OCI-LY3 (cell line): ENCODE results near the gene PTPN12.

Experiments
- H2AFZ ChIP-seq: fragments of 200-600, 300-600 bp; shearing (Covaris generic); 2 replicates; pipeline ENCODE4 v1.6.0; 2014; ENCODE audit warnings: antibody characterized with exemption, low read depth, low read length
- H3K27ac ChIP-seq: fragments of 200-600, 300-600 bp; sonication (generic); 2 replicates; pipeline ENCODE4 v1.5.1; 2014; ENCODE audit warnings: mild to moderate bottlenecking, low read length, moderate library complexity, mixed read lengths
- H3K27me3 ChIP-seq: fragments of 200-600, 300-600 bp; sonication (generic); 2 replicates; pipeline ENCODE4 v1.6.1; 2014; ENCODE audit warnings: low read depth, low read length, mixed read lengths
- H3K36me3 ChIP-seq: fragments of 200-600, 300-600 bp; sonication (generic); replicated peaks from 2 replicates; pipeline ENCODE3; 2014; ENCODE audit warnings: low read depth, low read length, mixed read lengths
- H3K4me1 ChIP-seq: fragments of 300-600, 200-600 bp; sonication (generic); 2 replicates; pipeline ENCODE4 v1.6.1; 2014; ENCODE audit warnings: low read length, mixed read lengths
- H3K4me2 ChIP-seq: fragments of 200-600, 300-600 bp; sonication (generic); 2 replicates; pipeline ENCODE4 v1.6.1; 2014; ENCODE audit warnings: low read length, mixed read lengths
- H3K4me3 ChIP-seq: fragments of 300-600, 200-600 bp; sonication (generic); 2 replicates; pipeline ENCODE4 v1.5.1; 2014; ENCODE audit warnings: antibody characterized with exemption, mild to moderate bottlenecking, low read length, moderate library complexity
- H3K79me2 ChIP-seq: fragments of 300-600, 200-600 bp; shearing (Covaris generic); 2 replicates; pipeline ENCODE4 v1.6.1; 2014; ENCODE audit warnings: mild to moderate bottlenecking, low read length, mixed read lengths
- H3K9ac ChIP-seq: fragments of 300-600, 200-600 bp; shearing (Covaris generic); 2 replicates; pipeline ENCODE4 v1.6.0; 2014; ENCODE audit warnings: mild to moderate bottlenecking, low read length, moderate library complexity
- H3K9me3 ChIP-seq: fragments of 200-600, 300-600 bp; shearing (Covaris generic); 2 replicates; pipeline ENCODE4 v1.6.1; 2014; ENCODE audit warnings: low read length, mixed read lengths; ENCODE audit not compliant: insufficient read depth
- H4K20me1 ChIP-seq: fragments of 200-600, 300-600 bp; sonication (generic); 2 replicates; pipeline ENCODE4 v1.6.1; 2016; ENCODE audit warnings: low read length, mixed read lengths; ENCODE audit not compliant: insufficient read depth
- CTCF ChIP-seq: fragments of 200-600, 300-600 bp; sonication (generic); IDR thresholded peaks from 2 replicates; pipeline ENCODE4 v1.5.1; 2014; ENCODE audit warnings: antibody characterized with exemption, low read length, low read depth
- EZH2phosphoT487 ChIP-seq: fragments of 200-600 bp; shearing (Covaris generic); IDR thresholded peaks from 2 replicates; pipeline ENCODE4 v1.6.1; 2018; ENCODE audit warnings: antibody characterized with exemption, mixed run types, low read depth

Gene PTPN12

GRCh38 chr7:77658928-77659327 is 121.8 kb downstream of the PTPN12 start:
- Histone ChIP-seq H3K4me3 (no peak overlapping the region), H3K9ac (no peak overlapping the region), H2AFZ (no peak overlapping the region), H3K27ac (no peak overlapping the region), H3K27me3 (no peaks in the 10 kb centered on the region), H3K79me2 (no peaks in the 10 kb centered on the region), H3K4me1 (peaks cover 14% of the 10 kb centered on the region), H3K4me2 (no peak overlapping the region), H4K20me1 (no peaks in the 10 kb centered on the region), H3K36me3 (no peaks in the 10 kb centered on the region), H3K9me3 (no peaks in the 10 kb centered on the region)
- no peak for TF ChIP-seq CTCF
- TF ChIP-seq EZH2phosphoT487: no peak

GRCh38 chr7:77661816-77662215 is 124.7 kb downstream of the PTPN12 start:
- Histone ChIP-seq H3K9me3 (no peaks in the 10 kb centered on the region), H3K9ac (no peak overlapping the region), H3K4me1 (peaks cover 14% of the 10 kb centered on the region), H2AFZ (no peak overlapping the region), H4K20me1 (no peaks in the 10 kb centered on the region), H3K27me3 (no peaks in the 10 kb centered on the region), H3K36me3 (no peaks in the 10 kb centered on the region), H3K4me3 (no peak overlapping the region), H3K79me2 (no peaks in the 10 kb centered on the region), H3K4me2 (no peak overlapping the region), H3K27ac (no peak overlapping the region)
- TF ChIP-seq CTCF (no peak), EZH2phosphoT487 (no peak)

GRCh38 chr7:77662869-77663268 is 125.8 kb downstream of the PTPN12 start:
- no peak overlapping the region for H3K4me3 ChIP-seq
- no peaks in the 10 kb centered on the region for H4K20me1 ChIP-seq
- H3K27ac ChIP-seq: no peak overlapping the region
- H3K27me3 ChIP-seq: no peaks in the 10 kb centered on the region
- no peak overlapping the region for H3K4me2 ChIP-seq
- no peaks in the 10 kb centered on the region for H3K36me3 ChIP-seq
- no peak overlapping the region for H3K9ac ChIP-seq
- no peaks in the 10 kb centered on the region for H3K79me2 ChIP-seq
- H3K4me1 ChIP-seq: peaks cover 7% of the 10 kb centered on the region
- H3K9me3 ChIP-seq: no peaks in the 10 kb centered on the region
- H2AFZ ChIP-seq: no peak overlapping the region
- TF ChIP-seq EZH2phosphoT487 (no peak), CTCF (no peak)

- Histone ChIP-seq H3K9me3 (no peaks in the 10 kb centered on the region), H3K4me2 (no peak overlapping the region), H2AFZ (no peak overlapping the region), H3K4me3 (no peak overlapping the region), H3K4me1 (no peaks in the 10 kb centered on the region), H3K36me3 (no peaks in the 10 kb centered on the region), H3K27me3 (no peaks in the 10 kb centered on the region), H3K27ac (no peak overlapping the region), H4K20me1 (no peaks in the 10 kb centered on the region), H3K9ac (no peak overlapping the region), H3K79me2 (no peaks in the 10 kb centered on the region)
- TF ChIP-seq EZH2phosphoT487: no peak
- no peak for TF ChIP-seq CTCF
Observed at GRCh38 chr7:77664715-77665114, 127.6 kb downstream of the PTPN12 start.
